ENCODE results near the gene AATF. TPM values are rescaled to one million over a fixed set of nuclear protein-coding genes. Genes with fewer than 3 reads are reported as not detected.

The AATF gene
- total and polyA plus RNA-seq, 2 experiments from 2014 or later, result 31.2 to 35.7 TPM

- 94% methylated on average over 1 of the region's 1 CpG for WGBS (ENCODE audit: low lambda C conversion rate, missing lambda C conversion rate)
Observed at GRCh38 chr17:36975922-36976515, 27.3 kb downstream of the AATF start.

GRCh38 chr17:36977066-36977465 is 28.3 kb downstream of the AATF start:
- no peaks in the 10 kb centered on the region for H4K20me1 ChIP-seq (ENCODE audit: insufficient read depth, poor library complexity, severe bottlenecking)

More at GRCh38 chr17:36975922-36976515, 27.3 kb downstream of the AATF start:
- H3K36me3 ChIP-seq (replicated peaks; ENCODE audit: insufficient read depth, low read depth), result no peaks in the 10 kb centered on the region
- no peaks in the 10 kb centered on the region for H3K9me3 ChIP-seq (ENCODE audit: low read depth)
- peaks cover 2% of the 10 kb centered on the region for H4K20me1 ChIP-seq (ENCODE audit: insufficient read depth, poor library complexity, severe bottlenecking)
- no peak overlapping the region for H3K4me2 ChIP-seq
- no peaks in the 10 kb centered on the region for H3K9me2 ChIP-seq (replicated peaks; ENCODE audit: insufficient read depth)
- H3K4me1 ChIP-seq (ENCODE audit: insufficient read depth), result no peaks in the 10 kb centered on the region
- peaks cover 9% of the 10 kb centered on the region for H3K79me2 ChIP-seq
- no peaks in the 10 kb centered on the region for H3K27me3 ChIP-seq
- no peak for DNase-seq (ENCODE audit: low spot score)
- TF ChIP-seq CTCF (IDR thresholded peaks at IDR 0.05; ENCODE audit: poor library complexity), result no peak
- no peak for TF ChIP-seq EZH2phosphoT487 (IDR thresholded peaks at IDR 0.05; ENCODE audit: low read depth, severe bottlenecking, unreplicated experiment)
- no peak overlapping the region for H2AFZ ChIP-seq
- no peak overlapping the region for H3K4me3 ChIP-seq
- no peak overlapping the region for H3K27ac ChIP-seq

GRCh38 chr17:36977568-36977967 is 28.8 kb downstream of the AATF start:
- no peaks in the 10 kb centered on the region for H4K20me1 ChIP-seq (ENCODE audit: insufficient read depth, poor library complexity, severe bottlenecking)
- H3K4me1 ChIP-seq (ENCODE audit: insufficient read depth), result no peaks in the 10 kb centered on the region
- H3K27ac ChIP-seq, result no peak overlapping the region
- H3K79me2 ChIP-seq, result peaks cover 9% of the 10 kb centered on the region
- no peaks in the 10 kb centered on the region for H3K9me2 ChIP-seq (replicated peaks; ENCODE audit: insufficient read depth)
- 83% methylated on average over 2 of the region's 2 CpGs for WGBS (ENCODE audit: low lambda C conversion rate, missing lambda C conversion rate)
- no peak overlapping the region for H3K4me3 ChIP-seq
- no peak overlapping the region for H2AFZ ChIP-seq
- TF ChIP-seq EZH2phosphoT487 (IDR thresholded peaks at IDR 0.05; ENCODE audit: low read depth, severe bottlenecking, unreplicated experiment) (no peak), CTCF (IDR thresholded peaks at IDR 0.05; ENCODE audit: poor library complexity) (no peak), EZH2 (IDR thresholded peaks at IDR 0.05; ENCODE audit: borderline replicate concordance) (no peak)
- no peak for DNase-seq (ENCODE audit: low spot score)
- H3K27me3 ChIP-seq, result no peaks in the 10 kb centered on the region
- H3K4me2 ChIP-seq, result no peak overlapping the region
- H3K9me3 ChIP-seq (ENCODE audit: low read depth), result no peaks in the 10 kb centered on the region
- H3K36me3 ChIP-seq (replicated peaks; ENCODE audit: insufficient read depth, low read depth), result no peaks in the 10 kb centered on the region

More at GRCh38 chr17:36977066-36977465, 28.3 kb downstream of the AATF start:
- H3K27me3 ChIP-seq, result no peaks in the 10 kb centered on the region
- H3K4me2 ChIP-seq, result no peak overlapping the region
- TF ChIP-seq EZH2 (IDR thresholded peaks at IDR 0.05; ENCODE audit: borderline replicate concordance) (no peak), EZH2phosphoT487 (IDR thresholded peaks at IDR 0.05; ENCODE audit: low read depth, severe bottlenecking, unreplicated experiment) (no peak), CTCF (IDR thresholded peaks at IDR 0.05; ENCODE audit: poor library complexity) (no peak)
- no peak overlapping the region for H3K4me3 ChIP-seq
- H3K9me3 ChIP-seq (ENCODE audit: low read depth), result no peaks in the 10 kb centered on the region
- no peaks in the 10 kb centered on the region for H3K36me3 ChIP-seq (replicated peaks; ENCODE audit: insufficient read depth, low read depth)
- WGBS (ENCODE audit: low lambda C conversion rate, missing lambda C conversion rate), result 89% methylated on average over 2 of the region's 2 CpGs
- no peaks in the 10 kb centered on the region for H3K4me1 ChIP-seq (ENCODE audit: insufficient read depth)
- DNase-seq (ENCODE audit: low spot score), result no peak
- H2AFZ ChIP-seq, result no peak overlapping the region
- no peak overlapping the region for H3K27ac ChIP-seq
- peaks cover 9% of the 10 kb centered on the region for H3K79me2 ChIP-seq
- H3K9me2 ChIP-seq (replicated peaks; ENCODE audit: insufficient read depth), result no peaks in the 10 kb centered on the region

All from hepatocyte (in vitro differentiated cells).